Right atrium auricular region (tissue), 2 donors: ENCODE results near the gene ZNF335. TPM values are rescaled to one million over a fixed set of nuclear protein-coding genes. Genes with fewer than 3 reads are reported as not detected.

Source experiments
- DNase-seq: peaks from one replicate; pipeline ENCODE4 v3.0.0-alpha.2; 2019; ENCODE audit warnings: low spot score
- H3K27ac ChIP-seq, 2 donors: fragments of 200-600 bp; sonication (generic); 1 replicate in 1 of 2; 2 replicates in 1 of 2; pipeline ENCODE4 v1.5.1; 2016 to 2019
- H3K27me3 ChIP-seq, 2 donors: fragments of 200-600 bp; sonication (generic); one replicate each; pipeline versions ENCODE4 v1.5.1 to v1.6.0; 2017 to 2019
- H3K36me3 ChIP-seq: fragments of 200-600 bp; sonication (generic); one replicate; pipeline ENCODE4 v1.5.1; 2016
- H3K4me1 ChIP-seq, 2 donors: fragments of 200-600 bp; sonication (generic); one replicate each; pipeline versions ENCODE4 v1.5.1 to v1.6.0; 2017 to 2019
- H3K4me3 ChIP-seq, 2 donors: fragments of 200-600 bp; sonication (generic); 1 replicate in 1 of 2; 2 replicates in 1 of 2; pipeline ENCODE4 v1.5.1; 2017 to 2019; ENCODE audit warnings: mild to moderate bottlenecking in 1 of 2, moderate library complexity in 1 of 2
- H3K9me3 ChIP-seq, 2 donors: fragments of 200-600 bp; sonication (generic); one replicate each; pipeline ENCODE4 v1.5.1; 2019
- CTCF ChIP-seq, 2 donors: fragments of 200-600 bp; sonication (generic); IDR thresholded peaks; one replicate each; pipeline ENCODE4 v1.5.1; 2019; ENCODE audit warnings: antibody characterized with exemption in 2 of 2
- total RNA-seq, 2 donors: library from RNA; depleted of rRNA; stranded (reverse); fragments of >200 nt; gene quantifications; one replicate each; pipeline ENCODE4 v1.1.0, GENCODE V29; 2016

ZNF335 gene
- total RNA-seq, 2 donors from 2014 or later = 6.6 to 12.1 TPM

- Histone ChIP-seq H3K4me3 (no peak overlapping the region), H3K9me3 (no peaks in the 10 kb centered on the region), H3K27me3 (peaks cover 22 to 38% of the 10 kb centered on the region in 2 donors), H3K36me3 (no peaks in the 10 kb centered on the region), H3K4me1 (peaks cover 0 to 16% of the 10 kb centered on the region in 2 donors), H3K27ac (no peak overlapping the region)
- no peak for DNase-seq
- no peak for TF ChIP-seq CTCF (IDR thresholded peaks at IDR 0.05)
Observed at GRCh38 chr20:46014517-46015396, 42.8 kb upstream of the ZNF335 start.

- H3K9me3 ChIP-seq = no peaks in the 10 kb centered on the region
- no peak overlapping the region for H3K4me3 ChIP-seq
- no peak overlapping the region for H3K27ac ChIP-seq
- H3K36me3 ChIP-seq = no peaks in the 10 kb centered on the region
- no peak for DNase-seq
- TF ChIP-seq CTCF (IDR thresholded peaks at IDR 0.05) = peak; percentile 80 to 83
- peaks cover 26 to 45% of the 10 kb centered on the region in 2 donors for H3K27me3 ChIP-seq
- H3K4me1 ChIP-seq = peaks cover 0 to 16% of the 10 kb centered on the region in 2 donors
Observed at GRCh38 chr20:46013829-46014516, 42.0 kb upstream of the ZNF335 start.

GRCh38 chr20:46013322-46013828 lies 41.4 kb upstream of the ZNF335 start:
- Histone ChIP-seq H3K27me3 (peaks cover 29 to 45% of the 10 kb centered on the region in 2 donors), H3K9me3 (no peaks in the 10 kb centered on the region), H3K27ac (no peak overlapping the region), H3K4me3 (no peak overlapping the region), H3K36me3 (no peaks in the 10 kb centered on the region), H3K4me1 (peaks cover 0 to 16% of the 10 kb centered on the region in 2 donors)
- DNase-seq = no peak
- no peak for TF ChIP-seq CTCF (IDR thresholded peaks at IDR 0.05)

GRCh38 chr20:46012921-46013320 lies 40.9 kb upstream of the ZNF335 start:
- no peak for TF ChIP-seq CTCF (IDR thresholded peaks at IDR 0.05)
- H3K4me1 ChIP-seq = peaks cover 0 to 16% of the 10 kb centered on the region in 2 donors
- peaks cover 29 to 45% of the 10 kb centered on the region in 2 donors for H3K27me3 ChIP-seq
- no peaks in the 10 kb centered on the region for H3K36me3 ChIP-seq
- no peak for DNase-seq
- no peaks in the 10 kb centered on the region for H3K9me3 ChIP-seq
- H3K27ac ChIP-seq = no peak overlapping the region
- no peak overlapping the region for H3K4me3 ChIP-seq

GRCh38 chr20:46011631-46012482 lies 39.9 kb upstream of the ZNF335 start:
- H3K27me3 ChIP-seq = peaks cover 29 to 45% of the 10 kb centered on the region in 2 donors

More at GRCh38 chr20:46011631-46012482, 39.9 kb upstream of the ZNF335 start:
- Histone ChIP-seq H3K4me3 (no peak overlapping the region), H3K27ac (no peak overlapping the region), H3K9me3 (no peaks in the 10 kb centered on the region), H3K4me1 (peaks cover 0 to 16% of the 10 kb centered on the region in 2 donors), H3K36me3 (no peaks in the 10 kb centered on the region)
- TF ChIP-seq CTCF (IDR thresholded peaks at IDR 0.05) = peak in 1 of 2 donors; percentile 30
- DNase-seq = peak; percentile 61
